HG02840 (cell line): ENCODE measurements around the gene ABHD17C.
"Not testable (repeated sequence)": the region's sequence is repeated elsewhere in the genome, so short reads cannot be mapped to it uniquely, and the experiment has no call there.

Experiments
- ATAC-seq: cut with Tn5 transposase; IDR thresholded peaks from one replicate; pipeline ENCODE4 v1.9.1; 2021; ENCODE audit warnings: mild to moderate bottlenecking, moderate library complexity, moderate number of reproducible peaks; ENCODE audit not compliant: unreplicated experiment, low FRiP score

The ABHD17C gene

DNA sequence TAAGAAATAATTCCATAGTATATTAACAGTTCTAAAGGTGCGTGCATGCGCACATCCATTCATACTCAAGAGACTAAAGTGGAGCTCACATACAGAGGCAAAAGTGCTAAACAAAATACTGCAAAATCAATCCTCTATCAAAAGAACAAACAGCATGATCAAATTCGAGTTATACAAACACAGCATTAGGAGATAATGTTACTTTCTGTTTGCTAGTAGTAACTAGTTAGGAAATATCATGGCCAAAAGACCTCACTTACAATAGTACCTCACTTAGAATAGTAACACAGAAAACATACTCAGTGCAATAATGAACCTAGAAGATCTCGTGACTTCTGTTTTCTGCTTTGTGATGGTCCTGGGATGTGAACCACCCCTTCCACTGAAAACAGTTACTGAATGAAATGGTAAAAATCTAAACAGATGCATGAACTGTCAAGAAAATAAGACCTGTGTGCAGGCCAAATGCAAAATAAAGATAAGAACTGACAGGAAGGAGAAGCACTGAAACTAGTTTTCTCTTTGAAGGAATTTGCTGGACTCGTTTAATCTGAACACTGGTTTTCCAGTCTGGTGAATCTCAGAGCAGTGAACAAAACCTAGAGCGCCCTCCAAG, 63.1 kb downstream of the ABHD17C start:
- no peak for ATAC-seq

DNA sequence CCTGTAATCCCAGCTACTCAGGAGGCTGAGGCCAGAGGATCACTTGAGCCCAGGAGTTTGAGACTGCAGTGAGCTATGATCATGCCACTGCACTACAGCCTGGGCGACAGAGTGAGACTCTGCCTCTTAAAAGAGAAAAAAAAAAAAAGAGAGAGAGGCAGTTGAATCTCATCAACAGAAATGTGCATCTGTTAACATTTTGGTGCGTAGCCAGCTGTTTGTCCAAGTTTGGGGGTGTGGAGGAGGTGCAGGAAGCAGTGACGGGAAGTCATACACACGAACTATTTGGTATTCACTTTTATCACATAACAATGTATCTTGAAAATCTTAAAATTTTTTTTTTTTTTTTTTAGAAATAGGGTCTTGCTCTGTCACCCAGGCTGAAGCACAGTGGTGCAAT, 65.8 kb downstream of the ABHD17C start:
- no peak for ATAC-seq

DNA sequence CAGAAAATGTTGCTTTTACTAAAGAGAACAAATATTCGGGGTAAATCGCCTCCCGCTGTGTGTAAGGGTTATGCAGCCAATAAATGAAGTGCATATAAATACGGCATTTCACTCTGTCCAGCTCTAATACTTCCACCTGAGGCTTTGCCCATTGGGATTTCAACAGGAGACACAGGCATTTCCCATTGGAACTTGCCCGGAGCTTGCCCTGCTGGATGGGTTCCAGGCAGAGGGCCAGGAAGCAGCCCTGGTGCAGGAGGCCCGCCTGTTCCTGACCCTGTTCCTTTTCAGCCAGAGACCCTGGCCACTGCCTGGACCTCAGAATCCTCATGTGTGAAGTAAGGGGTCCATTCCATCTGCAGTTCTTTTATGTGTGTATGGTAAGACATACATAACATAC, 66.6 kb downstream of the ABHD17C start:
- ATAC-seq: no peak

DNA sequence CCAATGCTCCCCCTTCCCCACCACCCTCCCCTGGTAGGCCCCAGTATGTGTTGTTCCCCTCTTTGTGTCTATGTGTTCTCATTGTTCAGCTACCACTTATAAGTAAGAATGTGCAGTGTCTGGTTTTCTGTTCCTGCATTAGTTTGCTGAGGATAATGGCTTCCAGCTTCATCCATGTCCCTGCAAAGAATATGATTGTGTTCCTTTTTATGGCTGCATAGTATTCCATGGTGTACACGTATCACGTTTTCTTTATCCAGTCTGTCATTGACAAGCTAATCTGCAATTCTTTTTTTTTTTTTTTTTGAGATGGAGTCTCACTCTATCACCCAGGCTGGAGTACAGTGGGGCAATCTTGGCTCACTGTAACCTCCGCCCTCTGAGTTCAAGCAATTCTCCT, 68.1 kb downstream of the ABHD17C start:
- not testable (repeated sequence) for ATAC-seq

DNA sequence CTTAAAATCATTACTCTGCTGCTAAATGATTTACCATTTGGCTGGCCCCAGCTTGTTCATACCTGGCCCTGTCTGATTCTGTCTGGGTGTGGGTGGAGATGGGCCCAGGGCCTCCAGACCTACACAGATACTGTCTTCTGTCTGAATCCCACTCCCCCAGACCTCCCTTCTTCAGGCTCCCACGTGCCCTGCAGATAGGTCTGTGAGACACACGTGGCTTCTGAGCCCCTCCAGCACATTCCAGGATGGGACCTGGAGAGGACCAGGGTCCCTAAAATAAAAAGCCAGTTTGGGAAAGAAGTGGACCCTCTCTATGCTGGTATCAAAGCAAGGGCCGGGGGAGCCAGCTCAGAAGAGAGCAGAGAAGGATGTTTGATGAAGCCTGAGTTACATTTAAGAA, 69.4 kb downstream of the ABHD17C start:
- no peak for ATAC-seq

DNA sequence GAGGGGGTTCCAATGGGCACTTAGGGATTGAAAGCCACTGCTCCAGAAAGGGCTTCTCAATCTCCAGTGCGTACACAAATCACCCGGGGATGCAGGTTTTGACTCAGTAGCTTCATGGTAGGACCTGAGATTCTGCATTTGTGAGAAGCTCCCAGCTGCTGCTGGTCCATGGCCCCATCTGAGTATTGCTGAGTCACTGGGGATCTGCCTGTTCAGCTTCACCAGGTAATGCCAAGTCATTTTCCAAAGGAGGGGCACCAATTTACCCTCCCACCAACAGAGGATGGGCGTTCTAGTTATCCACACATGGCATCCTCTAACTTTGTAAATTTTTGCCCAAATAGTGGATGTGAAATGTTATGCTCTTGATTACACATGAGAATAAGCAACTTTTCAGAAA, 71.2 kb downstream of the ABHD17C start:
- ATAC-seq: no peak

DNA sequence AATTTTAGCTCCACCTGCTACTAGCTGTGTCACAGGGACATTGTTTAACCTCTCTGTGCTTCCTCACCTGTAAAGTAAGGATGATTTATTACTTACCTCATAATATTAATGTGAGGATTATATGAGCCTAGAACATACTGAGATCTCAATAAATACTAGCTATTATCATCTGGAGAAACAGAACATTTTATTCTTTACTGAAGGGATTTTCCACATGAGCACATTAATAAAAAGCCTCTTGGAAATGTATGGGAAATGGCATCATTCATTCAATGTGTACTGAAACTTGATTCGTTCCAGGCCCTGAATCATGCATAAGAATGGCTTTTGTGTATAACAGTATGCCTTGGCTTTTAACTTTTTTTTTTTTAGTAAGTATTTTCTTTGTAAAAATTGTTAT, 73.0 kb downstream of the ABHD17C start:
- no peak for ATAC-seq

DNA sequence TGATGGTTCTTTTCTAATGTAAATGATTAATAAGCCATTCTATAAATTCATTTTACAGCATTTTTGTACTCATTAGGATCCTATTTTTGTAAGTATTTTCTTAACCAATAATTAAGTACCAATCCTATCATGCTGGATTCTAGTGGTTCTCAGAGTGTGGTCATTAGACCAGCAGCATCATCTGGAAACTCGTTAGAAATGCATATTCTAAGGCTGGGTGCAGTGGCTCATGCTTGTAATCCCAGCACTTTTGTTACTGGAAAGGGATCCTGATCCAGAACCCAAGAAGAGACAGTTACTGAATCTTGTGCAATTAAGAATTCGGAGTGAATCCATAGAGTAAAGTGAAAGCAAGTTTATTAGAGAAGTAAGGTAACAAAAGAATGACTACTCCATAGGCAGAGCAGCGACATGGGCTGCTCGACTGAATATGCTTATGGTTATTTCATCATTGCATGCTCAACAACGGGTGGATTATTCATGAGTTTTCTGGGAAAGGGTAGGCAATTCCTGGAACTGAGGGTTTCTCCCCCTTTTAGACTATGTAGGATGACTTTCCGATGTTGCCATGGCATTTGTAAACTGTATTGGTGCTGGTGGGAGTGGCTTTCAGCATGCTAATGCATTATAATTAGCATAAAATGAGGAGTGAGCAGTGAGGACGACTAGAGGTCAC, 74.2 kb downstream of the ABHD17C start:
- ATAC-seq: no peak

DNA sequence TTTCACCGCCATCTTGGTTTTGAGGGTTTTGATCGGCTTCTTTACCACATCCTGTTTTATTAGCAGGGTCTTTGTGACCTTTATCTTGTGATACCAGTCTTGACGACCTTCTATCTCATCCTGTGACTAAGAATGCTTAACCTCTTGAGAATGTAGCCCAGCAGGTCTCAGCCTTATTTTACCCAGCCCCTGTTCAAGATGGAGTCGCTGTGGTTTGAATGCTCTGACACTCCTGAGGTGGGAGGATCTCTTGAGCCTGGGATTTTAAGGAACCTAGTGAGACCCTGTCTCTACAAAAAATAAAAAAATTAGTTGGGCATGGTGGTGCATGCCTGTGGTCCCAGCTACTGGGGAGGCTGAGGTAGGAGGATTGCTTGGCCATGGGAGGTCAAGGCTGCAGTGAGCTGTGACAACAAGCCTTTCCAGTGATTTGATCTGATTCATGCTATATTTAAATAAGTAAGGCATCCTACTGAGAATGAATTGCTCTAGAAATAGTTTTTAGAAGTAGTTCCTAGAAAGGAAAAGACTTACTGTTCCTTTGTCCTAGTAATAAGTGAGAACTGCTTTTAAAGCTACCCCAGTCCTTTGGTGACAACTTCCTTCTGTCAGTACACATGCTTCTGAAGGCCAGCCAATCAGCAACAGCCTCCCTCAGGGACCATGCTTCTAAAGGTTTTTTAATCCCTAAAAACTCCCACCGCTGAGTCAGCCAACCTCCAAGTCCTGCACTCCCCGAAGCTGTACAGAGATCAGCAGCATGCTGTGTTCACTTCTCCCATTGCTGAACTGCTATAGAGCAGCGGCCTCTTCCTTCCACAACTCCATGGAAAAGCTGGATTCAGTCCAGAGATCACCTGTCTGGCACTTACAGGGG, 75.0 kb downstream of the ABHD17C start:
- ATAC-seq: no peak

DNA sequence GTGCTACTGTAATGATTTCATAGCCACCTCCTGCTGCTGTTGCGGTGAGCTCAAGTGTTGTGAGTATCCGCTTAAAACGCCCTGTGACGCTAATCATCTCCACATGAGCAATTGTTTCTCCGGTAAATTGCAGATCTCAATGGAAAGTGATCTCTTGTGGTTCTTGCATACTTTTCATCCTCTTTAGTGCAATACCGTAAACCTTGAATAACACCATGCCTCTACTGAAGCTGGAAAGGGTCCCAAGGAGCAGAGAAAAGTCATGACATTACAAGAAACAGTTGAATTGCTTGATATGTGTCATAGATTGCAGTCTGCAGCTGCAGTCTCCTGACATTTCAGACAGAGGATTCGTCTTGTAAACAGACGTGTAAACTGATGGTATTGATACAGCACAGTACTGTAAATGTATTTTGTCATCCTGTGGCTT, 78.0 kb downstream of the ABHD17C start:
- ATAC-seq: no peak

DNA sequence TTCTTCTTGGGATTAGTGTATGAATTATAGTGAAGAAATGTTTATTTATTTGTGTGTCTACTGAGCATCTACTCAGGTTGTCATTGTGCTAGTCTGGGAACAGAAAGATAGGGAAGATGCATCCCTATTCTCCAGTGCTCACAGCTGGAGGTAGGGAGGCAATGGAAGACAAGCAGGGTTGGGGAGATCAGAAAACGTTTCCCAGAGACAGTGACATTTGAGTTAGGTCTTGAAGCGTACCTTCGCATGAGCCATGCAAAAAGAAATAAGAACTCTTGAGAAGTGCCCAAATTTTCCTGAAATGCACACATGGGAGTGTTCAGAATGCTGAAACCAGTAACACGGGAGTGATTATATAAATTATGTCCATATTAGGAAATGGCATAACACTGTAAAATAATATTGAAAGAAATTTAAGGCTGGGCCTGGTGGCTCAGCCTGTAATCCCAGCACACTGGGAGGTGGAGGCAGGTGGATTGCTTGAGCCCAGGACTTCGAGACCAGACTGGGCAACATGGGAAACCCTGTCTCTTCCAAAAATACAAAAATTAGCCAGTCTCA, 78.8 kb downstream of the ABHD17C start:
- no peak for ATAC-seq

DNA sequence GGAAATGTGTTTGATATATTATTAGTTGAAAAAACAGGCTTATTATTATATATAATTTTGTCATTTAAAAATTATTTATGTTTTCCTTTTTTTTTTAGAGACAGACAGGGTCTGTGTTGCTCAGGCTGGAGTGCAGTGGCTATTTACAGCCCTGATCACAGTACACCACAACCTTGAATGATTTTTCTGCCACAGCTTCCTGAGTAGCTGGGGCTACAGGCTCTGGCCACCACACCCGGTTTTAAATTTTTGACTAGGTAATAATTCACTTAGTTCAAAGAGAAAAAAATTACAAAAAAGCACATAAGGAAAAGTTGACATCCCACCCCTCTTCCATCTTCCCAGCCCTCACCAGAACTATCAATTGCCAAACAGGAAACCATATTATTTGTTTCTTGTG, 79.4 kb downstream of the ABHD17C start:
- ATAC-seq: no peak

DNA sequence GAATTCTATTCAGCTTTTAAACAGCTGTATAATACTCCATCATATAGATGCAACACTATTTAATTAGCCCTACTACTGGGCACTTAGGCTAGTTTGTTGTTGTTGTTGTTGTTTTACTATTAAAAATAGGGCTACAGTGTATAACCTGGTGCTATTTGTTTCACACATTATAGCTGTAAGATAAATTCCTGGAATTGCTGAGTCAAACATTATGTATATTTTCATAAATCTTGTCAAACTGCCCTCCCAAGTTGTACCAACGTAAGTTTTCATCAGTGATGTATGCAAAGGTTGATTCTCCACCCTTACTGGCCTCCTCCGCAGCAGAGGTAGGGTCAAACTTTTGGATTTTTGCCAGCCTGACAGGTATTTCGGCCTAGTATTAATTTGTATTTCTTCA, 80.2 kb downstream of the ABHD17C start:
- ATAC-seq: no peak

DNA sequence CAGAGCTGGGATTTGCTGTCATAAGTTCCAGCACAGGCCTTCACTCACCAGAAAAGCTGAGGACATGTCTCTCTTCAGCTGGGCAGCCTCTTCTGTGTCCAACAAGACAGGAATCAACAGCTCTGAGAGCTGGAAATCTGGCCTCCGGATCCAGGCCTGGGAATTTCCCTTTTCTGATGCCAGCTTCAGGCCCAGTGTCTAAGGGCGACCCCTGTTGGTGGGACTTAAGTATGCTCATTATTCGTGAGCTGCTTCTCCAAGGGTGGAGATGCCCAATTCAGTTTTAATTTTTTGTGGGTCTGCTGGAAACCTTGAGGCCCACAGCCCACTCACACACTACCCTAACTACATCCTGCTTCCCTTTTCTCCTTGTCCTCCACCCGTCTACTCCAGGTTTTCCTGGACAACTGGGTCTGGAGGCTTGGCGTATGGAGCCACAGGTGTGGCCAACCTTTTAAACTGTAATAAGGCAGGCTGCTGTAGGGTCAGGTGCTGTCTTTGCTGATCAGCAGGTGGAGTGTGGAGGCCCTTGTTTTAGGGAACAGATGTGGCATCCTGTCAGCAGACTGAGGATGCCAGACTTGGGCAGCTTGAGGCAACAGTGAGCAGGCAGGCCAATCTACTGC, 81.4 kb downstream of the ABHD17C start:
- ATAC-seq: no peak

DNA sequence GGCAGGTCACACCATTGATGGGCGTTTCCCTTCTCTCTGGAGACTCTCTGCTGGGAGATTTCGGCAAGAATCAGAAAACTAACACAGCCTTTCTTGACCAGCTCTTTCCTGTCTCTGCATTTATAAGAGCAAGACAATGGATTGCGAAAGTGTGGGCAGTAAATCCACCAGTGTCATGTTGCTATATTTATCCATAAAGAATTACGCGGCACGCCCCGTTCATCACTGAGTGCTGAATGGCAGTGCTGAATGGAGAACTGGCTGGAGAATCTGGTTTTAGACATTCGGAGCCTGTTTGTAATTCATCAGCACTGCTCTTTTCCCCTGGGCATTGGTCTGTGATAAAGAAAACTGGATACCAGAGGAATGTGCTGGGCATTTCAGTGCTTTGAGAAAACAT, 82.0 kb downstream of the ABHD17C start:
- no peak for ATAC-seq

DNA sequence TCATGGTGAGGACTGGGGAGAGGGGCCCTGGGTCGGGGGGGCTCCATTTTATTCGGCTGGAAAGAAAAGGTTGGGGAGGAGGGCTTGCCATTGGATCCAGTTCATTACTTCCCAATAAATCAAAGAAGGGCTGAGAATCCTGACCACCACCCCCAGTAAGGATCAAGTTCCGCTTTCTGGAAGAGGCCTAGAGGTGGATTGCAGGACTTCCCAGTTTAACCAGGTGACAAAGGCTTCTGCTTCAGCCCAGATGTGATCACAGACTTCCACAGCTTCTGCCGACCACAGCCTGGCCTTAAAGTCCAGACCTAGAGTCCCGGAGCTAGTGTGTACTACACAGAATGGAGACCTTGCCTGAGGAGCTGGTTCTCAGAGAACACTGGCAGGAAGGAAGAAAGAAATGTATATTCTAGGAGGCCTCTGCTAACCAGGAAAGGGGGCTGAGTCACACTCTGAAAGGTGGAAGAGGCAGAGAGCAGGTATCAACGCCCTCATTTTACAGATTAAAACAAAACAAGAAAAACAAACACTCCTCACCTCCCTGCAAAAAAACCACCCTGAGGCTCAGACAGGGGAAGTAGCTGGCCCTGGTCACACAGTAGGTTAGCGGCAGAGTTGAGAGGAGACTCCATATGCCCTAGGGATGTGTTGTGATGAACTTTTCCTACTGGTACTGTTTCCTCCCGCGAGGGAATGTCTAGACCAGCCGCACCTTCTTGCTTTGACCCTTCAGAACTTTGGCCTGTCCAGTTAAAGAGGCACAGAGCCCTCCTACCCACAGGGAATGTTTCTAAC, 82.9 kb downstream of the ABHD17C start:
- ATAC-seq: no peak

DNA sequence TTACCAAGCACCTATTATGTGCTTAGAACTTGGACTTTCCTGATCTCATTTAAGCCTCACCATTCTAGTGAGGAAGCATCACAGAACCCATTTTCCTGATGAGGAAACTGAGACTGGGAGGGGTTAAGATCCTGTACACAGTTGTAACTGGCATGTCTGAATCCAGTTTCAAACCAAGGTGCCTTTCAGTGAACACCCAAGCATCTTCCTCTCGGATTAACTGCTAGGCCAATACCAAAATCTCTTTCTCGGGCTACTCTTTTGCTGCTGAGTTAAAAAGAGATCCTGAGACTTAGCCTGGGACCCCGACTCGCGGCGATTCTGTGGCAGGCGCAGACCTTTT, 83.5 kb downstream of the ABHD17C start:
- no peak for ATAC-seq

DNA sequence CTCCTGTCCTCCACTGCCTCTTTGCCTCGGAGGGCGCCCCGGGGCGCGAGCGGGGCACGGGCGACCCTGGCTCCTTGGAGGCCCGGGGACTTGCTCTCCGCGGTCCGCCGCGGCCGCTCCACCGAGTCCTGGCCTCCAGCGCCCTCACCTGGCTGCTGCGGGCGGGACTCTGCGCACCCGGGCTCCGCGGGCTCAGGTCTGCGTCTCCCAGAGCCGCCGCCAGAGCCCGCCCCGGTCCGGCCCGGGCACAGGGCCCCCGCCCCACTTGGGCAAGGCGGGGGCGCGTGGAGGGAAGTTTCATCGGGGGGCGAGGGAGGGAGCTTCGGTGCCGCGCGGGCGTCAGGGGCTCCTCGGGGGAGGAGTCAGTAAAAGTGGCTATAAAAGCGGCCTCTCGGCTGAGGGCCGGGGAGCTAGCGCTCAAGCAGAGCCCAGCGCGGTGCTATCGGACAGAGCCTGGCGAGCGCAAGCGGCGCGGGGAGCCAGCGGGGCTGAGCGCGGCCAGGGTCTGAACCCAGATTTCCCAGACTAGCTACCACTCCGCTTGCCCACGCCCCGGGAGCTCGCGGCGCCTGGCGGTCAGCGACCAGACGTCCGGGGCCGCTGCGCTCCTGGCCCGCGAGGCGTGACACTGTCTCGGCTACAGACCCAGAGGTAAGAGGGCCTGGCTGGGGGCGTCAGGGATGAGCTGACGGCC, 84.0 kb downstream of the ABHD17C start, which contains the start of gene CEMIP:
Gene CEMIP (plus strand): TSS at position 407 of the 694 bp plus-strand sequence. CDS start 94,510 bp downstream, outside the sequence.
- no peak for ATAC-seq

DNA sequence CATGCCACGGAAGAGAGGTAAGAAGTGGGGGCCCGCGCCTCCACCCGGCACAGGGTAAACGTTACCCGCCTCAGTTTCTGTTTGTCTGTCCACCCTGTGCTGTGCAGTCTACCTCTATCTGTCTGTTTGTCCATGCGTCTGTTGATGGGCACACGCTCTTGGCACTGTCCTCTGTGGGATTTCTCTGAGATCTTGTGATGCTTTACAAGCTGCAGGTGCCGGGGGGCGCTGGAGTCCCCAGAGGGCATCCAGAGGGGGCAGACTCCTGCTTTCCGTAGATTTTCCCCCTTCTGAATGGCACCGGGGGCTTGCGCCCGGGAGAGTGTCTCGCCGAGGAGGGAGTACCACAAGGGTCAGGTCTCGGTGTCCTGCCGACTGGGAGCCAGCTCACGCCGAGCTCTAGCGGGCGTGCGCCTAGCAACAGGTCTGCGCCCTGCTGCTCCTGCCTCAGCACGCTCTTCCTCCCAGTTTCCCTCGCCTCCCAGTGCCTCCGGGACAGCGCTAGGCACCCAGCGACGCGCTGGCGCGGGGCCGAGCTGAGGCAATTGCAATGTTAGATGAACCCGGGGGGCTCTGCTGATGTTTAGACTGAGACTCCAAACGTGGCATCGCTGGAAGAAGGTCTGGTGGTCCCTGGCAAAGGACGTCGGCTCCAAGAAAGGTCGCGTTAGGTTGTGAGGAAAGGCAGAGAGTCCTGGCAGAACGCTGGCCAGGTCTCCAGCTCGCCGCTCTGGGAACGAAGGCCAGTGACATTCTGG, 84.7 kb downstream of the ABHD17C start:
- ATAC-seq: no peak
